ENCODE results near the gene PANX1.
A peak's percentile ranks its signal among the peaks of the same experiment; 100 is the strongest.
"Not testable (repeated sequence)": the region's sequence is repeated elsewhere in the genome, so short reads cannot be mapped to it uniquely, and the experiment has no call there.

Gene PANX1

DNA sequence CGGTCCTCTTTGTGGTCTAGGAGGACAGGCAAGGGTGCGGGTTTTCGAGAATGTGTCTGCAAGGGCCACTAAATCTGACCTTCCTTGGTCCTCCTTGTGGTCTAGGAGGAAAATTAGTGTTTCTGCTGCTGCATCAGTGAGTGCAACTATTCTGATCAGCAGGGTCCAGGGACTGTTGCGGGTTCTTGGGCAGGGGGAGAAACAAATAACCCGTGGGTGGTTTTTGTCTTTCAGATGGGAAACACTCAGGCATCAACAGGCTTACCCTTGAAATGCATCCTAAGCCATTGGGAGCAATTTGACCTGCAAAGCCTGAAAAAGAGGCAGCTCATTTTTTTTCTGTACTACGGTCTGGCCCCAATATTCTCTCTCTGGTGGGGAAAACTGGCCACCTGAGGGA lies 9.0 kb upstream of the PANX1 start:
- DNase-seq, H3K27me3 Mint-ChIP-seq, H3K9me3 Mint-ChIP-seq, H3K4me1 Mint-ChIP-seq, ATAC-seq, H3K27ac Mint-ChIP-seq, H3K4me3 Mint-ChIP-seq: not testable (repeated sequence)

DNA sequence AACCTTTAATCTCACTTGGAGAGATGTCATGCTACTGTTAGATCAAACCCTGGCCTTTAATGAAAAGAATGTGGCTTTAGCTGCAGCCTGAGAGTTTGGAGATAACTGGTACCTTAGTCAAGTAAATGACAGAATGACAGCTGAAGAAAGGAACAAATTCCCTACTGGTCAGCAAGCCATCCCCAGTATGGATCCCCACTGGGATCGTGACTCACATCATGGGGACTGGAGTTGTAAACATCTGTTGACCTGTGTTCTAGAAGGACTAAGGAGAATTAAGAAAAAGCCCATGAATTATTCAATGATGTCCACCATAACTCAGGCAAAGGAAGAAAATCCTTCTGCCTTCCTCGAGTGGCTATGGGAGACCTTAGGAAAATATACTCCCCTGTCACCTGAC lies 8.1 kb upstream of the PANX1 start:
- not testable (repeated sequence) for H3K4me3 Mint-ChIP-seq, H3K9me3 Mint-ChIP-seq, ATAC-seq, H3K4me1 Mint-ChIP-seq, H3K27me3 Mint-ChIP-seq, H3K27ac Mint-ChIP-seq, DNase-seq

DNA sequence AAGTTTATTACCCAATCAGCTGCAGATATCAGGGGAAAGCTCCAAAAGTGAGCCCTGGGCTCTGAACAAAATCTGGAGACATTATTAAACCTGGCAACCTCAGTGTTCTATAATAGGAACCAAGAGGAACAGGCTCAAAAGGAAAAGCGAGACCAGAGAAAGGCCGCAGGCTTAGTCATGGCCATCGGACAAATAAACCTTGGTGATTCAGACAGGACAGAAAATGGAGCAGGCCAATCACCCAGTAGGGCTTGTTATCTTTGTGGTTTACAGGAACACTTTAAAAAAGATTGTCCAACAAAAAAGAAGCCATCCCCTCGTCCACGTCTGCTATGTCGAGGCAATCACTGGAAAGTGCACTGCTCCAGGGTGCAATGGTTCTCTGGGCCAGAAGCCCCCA lies 7.7 kb upstream of the PANX1 start:
- Mint-ChIP-seq H3K4me3 (no peak overlapping the region), H3K9me3 (no peaks in the 10 kb centered on the region), H3K4me1 (no peaks in the 10 kb centered on the region), H3K27ac (no peak overlapping the region), H3K27me3 (no peaks in the 10 kb centered on the region)
- DNase-seq, result no peak
- ATAC-seq, result no peak

DNA sequence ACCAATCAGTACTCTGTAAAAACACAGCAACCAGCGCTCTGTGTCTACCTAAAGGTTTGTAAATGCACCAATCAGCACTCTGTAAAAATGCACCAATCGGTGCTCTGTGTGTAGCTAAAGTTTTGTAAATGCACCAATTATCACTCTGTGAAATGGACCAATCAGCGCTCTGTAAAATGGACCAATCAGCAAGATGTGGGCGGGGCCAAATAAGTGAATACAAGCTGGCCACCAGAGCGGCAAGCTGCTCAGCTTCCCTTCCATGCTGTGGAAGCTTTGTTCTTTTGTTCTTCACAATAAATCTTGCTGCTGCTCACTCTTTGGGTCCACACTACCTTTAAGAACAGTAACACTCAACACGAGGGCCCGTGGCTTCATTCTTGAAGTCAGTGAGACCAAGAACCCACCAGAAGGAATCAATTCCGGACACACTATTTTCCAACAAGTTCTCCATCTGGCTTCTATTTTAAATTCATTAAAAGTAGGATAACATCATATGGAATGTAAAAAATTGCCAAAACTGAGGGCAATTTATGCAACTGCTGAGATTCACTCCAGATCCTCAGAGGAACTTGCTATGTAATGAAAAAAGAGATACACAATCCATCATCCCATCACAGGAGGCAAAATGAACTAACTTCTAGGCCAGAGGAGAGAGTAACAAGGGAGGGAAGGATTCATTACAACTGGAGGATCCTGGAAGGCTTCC lies 3.1 kb upstream of the PANX1 start:
- Mint-ChIP-seq H3K27ac (no peak overlapping the region), H3K27me3 (no peaks in the 10 kb centered on the region), H3K4me3 (no peak overlapping the region), H3K9me3 (no peaks in the 10 kb centered on the region), H3K4me1 (peaks cover 19% of the 10 kb centered on the region)
- ATAC-seq, result no peak
- DNase-seq, result no peak

DNA sequence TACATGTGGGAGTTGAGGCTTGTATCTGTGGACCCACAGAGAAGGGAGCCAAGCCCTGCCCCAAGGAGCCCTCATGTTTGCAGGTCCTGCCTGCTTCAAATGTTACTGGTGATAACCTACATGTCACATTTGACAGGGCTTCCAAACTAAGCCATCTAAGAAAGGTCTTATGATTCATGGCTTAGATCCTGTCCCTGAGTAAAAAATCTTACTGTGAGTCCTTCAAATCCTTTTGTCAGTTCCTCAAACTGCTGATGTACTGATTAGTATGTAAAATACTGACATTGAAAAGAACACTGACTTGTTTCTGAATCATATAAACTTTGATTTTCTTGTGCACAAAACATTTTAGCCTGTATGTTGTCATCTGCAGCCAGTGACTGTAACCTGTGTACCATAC lies 1.0 kb upstream of the PANX1 start:
- Mint-ChIP-seq H3K27ac (no peak overlapping the region), H3K9me3 (no peaks in the 10 kb centered on the region), H3K27me3 (no peaks in the 10 kb centered on the region), H3K4me1 (peaks cover 19% of the 10 kb centered on the region), H3K4me3 (peak overlapping the region in 1 of 2 donors; percentile 53)
- ATAC-seq, result no peak
- no peak for DNase-seq

DNA sequence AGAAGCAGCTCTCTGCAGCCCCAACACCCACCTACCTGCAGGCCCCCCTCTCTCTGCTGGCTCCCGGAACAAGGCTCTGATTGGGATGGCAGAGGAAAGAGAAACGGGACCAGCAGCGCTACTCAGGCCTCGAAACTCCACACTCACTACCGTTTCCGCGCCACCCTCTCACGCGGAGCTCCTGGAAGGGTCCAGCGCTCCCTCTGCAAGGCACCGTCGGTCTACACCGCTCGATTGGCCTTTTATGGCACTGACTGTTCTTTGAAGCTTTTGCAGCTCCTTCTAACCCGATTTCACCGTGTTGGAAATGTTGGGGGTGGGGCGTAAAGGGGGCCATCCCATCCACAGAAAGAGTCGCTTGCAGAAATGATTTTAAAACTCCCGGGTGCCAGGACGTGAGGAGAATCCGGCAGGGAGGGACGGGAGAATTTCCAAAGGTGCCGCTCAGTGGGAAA lies 323 bp upstream of the PANX1 start:
- Mint-ChIP-seq H3K27me3 (no peaks in the 10 kb centered on the region), H3K27ac (peak overlapping the region; percentile 95), H3K9me3 (no peaks in the 10 kb centered on the region), H3K4me1 (peaks cover 25% of the 10 kb centered on the region), H3K4me3 (no peak overlapping the region)
- peak; percentile 41 to 48 for DNase-seq
- ATAC-seq, result peak; percentile 52

DNA sequence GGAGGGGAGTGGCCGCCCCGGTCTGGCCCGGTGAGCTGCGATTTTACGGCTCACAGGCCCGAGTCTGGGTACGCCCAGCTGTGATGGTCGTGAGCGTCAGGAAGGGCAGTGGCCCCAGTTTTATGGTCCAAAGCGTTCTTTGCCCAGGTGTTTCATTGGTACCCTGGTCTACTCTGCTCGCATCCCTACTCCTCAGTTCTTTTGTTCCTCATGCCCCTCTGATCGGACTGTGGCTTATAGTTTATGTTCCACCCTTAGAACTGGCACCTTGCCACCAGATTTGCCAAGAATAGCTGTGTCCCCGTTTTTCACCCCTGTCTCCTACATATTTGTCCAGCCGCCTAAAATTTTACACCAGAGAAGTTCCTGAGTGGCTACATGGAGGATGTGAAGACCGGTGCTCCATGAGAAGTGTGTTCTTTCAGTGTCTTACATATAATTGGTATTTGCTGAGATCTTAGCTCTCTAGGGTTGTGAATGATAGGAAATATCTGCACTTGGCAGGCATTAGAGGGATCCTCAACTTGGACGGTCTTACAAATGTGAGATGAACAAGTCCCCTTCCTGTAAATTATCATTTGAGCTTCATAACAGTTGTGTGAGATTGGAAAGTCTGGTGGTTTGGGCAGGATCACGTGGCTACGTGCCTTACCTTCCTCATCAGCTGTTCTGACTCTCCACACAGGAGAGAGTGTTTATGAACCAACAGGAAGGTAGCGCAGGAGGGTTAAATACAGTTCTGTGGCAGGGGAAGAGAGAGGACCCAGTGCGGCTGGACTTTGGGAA lies 1.1 kb downstream of the PANX1 start:
- DNase-seq (no peak), ATAC-seq (peak; percentile 22)
- no peak overlapping the region for H3K27ac Mint-ChIP-seq
- H3K4me1 Mint-ChIP-seq, result peaks cover 39% of the 10 kb centered on the region
- no peaks in the 10 kb centered on the region for H3K27me3 Mint-ChIP-seq
- no peaks in the 10 kb centered on the region for H3K9me3 Mint-ChIP-seq
- no peak overlapping the region for H3K4me3 Mint-ChIP-seq

DNA sequence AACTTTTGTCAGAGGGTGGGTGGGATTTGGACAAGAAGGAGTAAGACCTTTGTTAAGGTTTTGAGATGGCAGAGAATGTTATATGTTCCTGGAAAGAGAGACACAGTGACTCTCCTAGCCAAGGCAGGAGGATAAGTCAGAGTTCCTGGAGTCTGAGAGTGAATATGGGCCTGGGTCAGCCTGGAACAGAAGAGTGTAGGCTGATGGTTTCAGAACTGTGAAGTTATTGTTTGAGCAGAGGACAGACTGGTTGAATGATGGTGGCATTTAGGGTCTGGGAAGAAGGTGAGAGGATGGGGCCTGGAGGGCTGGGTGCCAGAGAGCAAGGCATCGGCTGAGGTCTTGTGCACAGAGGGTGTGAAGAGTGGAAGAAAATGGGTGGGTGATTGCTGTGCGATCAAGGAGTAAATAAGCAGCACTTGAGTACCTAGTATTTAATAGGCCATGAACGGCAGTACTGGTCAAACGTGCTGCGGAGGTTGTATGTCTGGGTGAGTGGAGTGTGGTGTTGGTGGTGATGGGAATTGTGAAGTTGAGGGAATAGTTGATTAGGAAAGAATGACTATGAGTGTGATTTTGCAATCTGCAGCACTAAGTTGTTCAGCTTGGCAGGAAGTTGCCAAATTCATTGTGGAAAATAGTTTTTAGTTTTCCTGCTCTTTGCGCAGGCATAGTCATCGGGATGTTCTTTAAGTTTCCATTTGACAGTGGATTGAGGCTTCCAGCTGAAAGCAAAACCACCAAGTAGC lies 1.8 kb downstream of the PANX1 start:
- Mint-ChIP-seq H3K4me1 (peaks cover 47% of the 10 kb centered on the region), H3K27me3 (no peaks in the 10 kb centered on the region), H3K4me3 (no peak overlapping the region), H3K27ac (no peak overlapping the region), H3K9me3 (no peaks in the 10 kb centered on the region)
- DNase-seq, result no peak
- no peak for ATAC-seq

DNA sequence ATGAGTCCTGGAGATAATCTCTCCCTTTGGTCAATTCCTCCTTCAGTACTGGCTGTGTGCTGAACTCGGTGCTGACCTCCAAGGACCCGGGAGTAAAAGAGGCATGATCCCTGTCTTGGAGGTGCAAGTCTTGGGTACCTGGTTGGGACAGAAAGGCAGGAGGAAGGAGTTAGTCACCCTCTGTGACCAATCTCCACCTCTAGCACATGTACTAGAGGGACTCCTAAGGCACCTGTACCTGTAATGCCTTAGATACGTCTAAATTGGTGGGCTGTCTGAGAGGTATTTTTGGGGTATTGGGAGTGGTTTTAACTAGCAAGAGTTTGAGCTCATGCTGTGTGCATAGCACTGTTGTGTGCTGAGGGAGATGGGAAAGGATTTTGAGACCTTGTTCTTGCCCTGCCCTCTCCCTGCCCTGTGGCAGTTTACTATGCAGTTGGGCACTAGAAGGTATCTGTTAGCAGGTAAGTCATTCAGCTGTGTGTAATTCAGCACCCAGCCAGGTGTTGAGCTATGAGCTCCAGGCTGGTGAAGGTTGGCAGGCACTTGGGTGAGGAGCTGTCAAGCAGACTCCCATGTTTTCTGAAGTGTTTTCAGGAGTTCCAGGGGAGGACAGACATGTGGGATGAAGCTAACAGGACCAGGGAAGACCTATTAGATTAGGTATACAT lies 2.5 kb downstream of the PANX1 start:
- Mint-ChIP-seq H3K4me1 (peaks cover 54% of the 10 kb centered on the region), H3K27ac (no peak overlapping the region), H3K27me3 (no peaks in the 10 kb centered on the region), H3K4me3 (no peak overlapping the region), H3K9me3 (no peaks in the 10 kb centered on the region)
- ATAC-seq, result no peak
- DNase-seq, result no peak

DNA sequence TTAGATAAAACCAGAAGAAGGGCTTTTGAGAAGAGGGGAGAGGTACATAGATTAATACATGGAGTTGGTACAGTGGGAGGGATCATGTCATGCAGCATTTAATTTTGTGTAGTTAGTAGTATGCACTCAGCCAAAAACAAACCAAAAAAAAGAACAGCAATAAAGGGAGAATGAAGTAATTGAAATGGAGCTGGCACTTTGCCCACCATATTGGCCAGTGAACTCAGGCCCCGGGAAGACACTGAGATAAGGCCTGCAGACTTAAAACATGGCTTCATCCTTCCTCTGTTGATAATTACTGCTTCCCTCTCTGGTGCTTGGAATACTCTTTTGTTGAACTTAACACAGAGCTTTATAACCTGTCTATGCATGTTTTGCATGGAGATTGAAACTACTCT lies 3.1 kb downstream of the PANX1 start:
- no peak for DNase-seq
- no peak for ATAC-seq
- Mint-ChIP-seq H3K27ac (no peak overlapping the region), H3K4me1 (peaks cover 57% of the 10 kb centered on the region), H3K27me3 (no peaks in the 10 kb centered on the region), H3K4me3 (no peak overlapping the region), H3K9me3 (peaks cover 0 to 3% of the 10 kb centered on the region in 2 donors)

DNA sequence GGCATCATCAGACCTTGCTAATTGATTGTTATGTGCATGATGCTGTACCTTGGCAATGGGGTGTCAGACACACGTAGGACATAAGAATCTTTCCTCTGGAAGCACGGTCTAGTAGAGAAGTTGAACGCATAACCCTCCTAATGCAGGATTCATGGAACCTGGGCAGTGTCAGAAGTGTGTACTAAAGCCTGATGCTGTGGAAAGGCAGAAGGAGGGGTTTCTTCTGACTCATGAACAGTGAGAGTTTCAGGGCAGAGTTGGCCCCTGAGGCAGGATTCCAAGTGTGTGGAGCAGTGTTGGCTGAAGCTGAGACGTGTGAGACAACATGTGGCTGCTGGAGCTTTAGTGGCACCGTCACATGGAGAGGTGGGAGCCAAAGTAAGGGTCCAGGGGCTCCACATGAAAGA lies 3.5 kb downstream of the PANX1 start:
- H3K27me3 Mint-ChIP-seq, result no peaks in the 10 kb centered on the region
- H3K27ac Mint-ChIP-seq, result no peak overlapping the region

DNA sequence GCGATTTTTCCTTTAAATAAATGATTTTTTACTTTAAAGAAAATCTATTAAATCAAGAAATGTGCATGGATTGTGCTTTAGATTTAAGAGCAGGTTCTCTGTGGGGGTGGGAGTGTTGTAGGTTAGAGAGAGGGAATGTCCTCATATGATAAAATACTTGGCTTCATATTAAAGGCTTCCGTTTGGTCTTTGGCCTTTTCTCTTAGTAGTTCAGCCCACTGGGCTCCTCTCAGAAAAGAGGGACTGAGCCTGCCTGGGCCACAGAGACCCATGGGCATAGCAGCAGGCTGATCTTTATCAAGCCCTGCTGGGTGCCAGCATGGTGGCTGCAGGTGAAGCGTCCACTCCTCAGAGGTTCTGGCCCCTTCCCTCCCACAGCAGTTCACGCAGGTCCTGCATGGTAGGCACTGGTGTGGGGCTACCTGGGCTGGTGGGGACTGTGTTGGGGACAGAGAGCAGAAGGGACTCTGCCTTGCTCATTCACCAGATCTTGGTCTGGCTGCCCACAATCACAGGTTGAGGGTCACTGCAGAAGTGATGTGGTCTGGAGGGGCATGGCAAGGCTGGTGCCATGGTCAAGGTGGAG lies 4.3 kb downstream of the PANX1 start:
- H3K4me1 Mint-ChIP-seq, result peaks cover 50% of the 10 kb centered on the region
- ATAC-seq, result no peak

More for the DNA sequence above, 3.5 kb downstream of the PANX1 start:
- peaks cover 57% of the 10 kb centered on the region for H3K4me1 Mint-ChIP-seq
- ATAC-seq, result no peak
- peaks cover 0 to 7% of the 10 kb centered on the region in 2 donors for H3K9me3 Mint-ChIP-seq
- DNase-seq, result no peak
- H3K4me3 Mint-ChIP-seq, result no peak overlapping the region

DNA sequence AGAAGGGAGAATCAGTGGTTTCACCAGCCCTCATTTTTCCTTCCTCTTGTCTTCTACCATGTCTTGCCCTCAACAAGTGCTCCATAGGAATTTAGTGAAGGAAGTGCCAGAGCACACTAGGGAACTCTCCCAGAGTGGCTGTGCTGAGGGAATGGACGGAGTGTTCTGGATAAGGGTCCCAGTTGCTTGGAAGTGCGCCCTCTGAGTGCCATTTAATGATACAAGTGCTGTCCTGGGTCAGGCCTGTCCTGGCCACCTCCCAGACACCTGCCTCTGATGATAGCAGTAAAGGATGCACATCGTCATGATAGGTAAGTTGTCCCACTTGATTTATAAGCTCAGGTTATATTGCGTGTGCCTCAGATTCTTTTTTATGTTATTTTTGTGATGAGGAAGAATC lies 5.1 kb downstream of the PANX1 start:
- H3K9me3 Mint-ChIP-seq, result peaks cover 0 to 7% of the 10 kb centered on the region in 2 donors
- no peak overlapping the region for H3K27ac Mint-ChIP-seq
- DNase-seq (no peak), ATAC-seq (no peak)
- peaks cover 47% of the 10 kb centered on the region for H3K4me1 Mint-ChIP-seq
- no peak overlapping the region for H3K4me3 Mint-ChIP-seq
- no peaks in the 10 kb centered on the region for H3K27me3 Mint-ChIP-seq

More for the DNA sequence above, 4.3 kb downstream of the PANX1 start:
- Mint-ChIP-seq H3K27me3 (no peaks in the 10 kb centered on the region), H3K27ac (no peak overlapping the region), H3K4me3 (no peak overlapping the region), H3K9me3 (peaks cover 0 to 7% of the 10 kb centered on the region in 2 donors)
- DNase-seq, result no peak

DNA sequence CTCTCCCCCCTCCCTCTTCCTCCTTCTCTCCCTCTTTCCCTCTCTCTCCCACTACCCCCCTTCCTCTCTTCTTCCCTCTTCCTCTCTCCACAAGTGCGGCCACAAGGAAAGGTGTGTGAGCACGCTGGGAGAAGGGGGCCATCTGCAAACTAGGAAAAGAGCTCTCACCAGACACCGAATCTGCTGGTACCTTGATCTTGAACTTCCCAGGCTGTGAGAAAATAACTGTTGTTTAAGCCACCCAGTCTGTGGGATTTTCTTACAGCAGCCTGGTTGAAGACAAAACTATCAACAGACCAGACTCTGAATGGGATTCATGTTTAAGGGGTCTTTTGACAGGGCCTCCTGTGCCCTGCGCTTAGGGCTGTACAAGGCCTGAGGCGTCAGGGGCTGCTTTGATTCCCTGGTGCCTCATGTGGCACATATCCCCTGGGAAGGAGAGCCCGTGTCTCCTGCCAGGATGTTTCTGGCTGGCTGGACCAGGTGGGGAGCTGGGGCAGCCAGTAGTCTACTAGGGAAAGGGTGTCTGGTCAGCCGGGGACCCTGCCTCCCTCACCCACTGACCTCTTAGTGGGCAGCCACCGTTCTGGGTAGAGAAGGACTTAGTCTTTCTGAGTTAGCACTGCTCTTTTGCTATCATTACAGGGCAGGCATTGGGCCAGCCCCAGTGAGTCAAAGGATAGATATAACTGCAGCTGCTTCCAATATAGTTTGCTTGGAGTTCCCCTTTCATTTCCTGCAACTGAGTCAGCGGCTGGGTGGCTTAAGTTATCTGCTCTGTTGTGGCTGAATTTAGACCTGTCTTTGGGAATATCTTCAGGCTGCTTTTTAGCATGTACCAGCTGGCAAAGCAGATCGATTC lies 6.2 kb downstream of the PANX1 start:
- Mint-ChIP-seq H3K9me3 (peaks cover 0 to 7% of the 10 kb centered on the region in 2 donors), H3K27ac (no peak overlapping the region), H3K4me1 (peaks cover 54% of the 10 kb centered on the region), H3K27me3 (no peaks in the 10 kb centered on the region), H3K4me3 (peak overlapping the region; percentile 17 to 54)
- peak; percentile 91 for ATAC-seq
- peak in 1 of 2 donors; percentile 38 for DNase-seq

All from stimulated activated naive CD8-positive, alpha-beta T cell treated with anti-CD3 and anti-CD28 coated beads, Interleukin-15, amount 100 ng/mL, for 72 hours (primary cell).